HG03039 (cell line): ENCODE measurements around the gene ATXN7L3.

ENCODE experiments used
- ATAC-seq: cut with Tn5 transposase; IDR thresholded peaks from one replicate; pipeline ENCODE4 v1.9.1; 2021; ENCODE audit warnings: mild to moderate bottlenecking, moderate library complexity; ENCODE audit not compliant: unreplicated experiment

ATXN7L3 gene

DNA sequence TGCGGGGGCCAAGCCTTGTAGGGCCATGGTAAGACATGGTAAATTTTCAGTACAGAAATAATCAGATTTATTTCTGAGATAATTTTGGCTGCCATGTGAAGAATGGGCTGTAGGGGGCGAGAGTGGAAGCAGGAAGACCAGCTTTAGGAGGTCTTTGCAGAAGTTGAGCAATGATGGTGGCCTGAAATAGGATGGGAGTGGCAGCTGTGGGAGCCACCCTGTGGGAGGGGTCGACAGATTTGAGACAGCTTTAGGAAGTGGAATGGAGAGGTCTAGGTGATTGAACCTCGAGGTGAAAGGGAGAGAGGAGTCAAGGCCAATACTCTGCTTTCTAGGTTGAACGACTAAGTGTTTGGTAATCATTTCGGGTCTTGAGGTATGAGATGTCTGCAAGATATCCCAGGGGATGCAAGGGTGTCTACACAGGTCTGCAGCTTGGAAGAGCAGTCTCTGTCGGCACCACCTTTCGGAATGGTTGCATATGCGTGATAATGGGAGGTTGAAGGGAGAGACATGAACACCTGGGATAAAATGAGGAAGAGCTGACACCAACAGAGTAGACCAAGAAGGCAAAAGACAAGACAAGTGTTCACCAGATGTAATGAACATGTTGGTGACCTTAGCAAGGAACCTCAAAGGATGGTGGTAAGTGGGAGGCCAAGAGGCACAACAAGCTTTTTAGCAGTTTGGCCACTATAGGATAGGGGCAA lies 4.2 kb upstream of the ATXN7L3 start:
- no peak for ATAC-seq

- no peak for ATAC-seq
Observed at GRCh38 chr17:44202756-44203155, 3.1 kb upstream of the ATXN7L3 start.

DNA sequence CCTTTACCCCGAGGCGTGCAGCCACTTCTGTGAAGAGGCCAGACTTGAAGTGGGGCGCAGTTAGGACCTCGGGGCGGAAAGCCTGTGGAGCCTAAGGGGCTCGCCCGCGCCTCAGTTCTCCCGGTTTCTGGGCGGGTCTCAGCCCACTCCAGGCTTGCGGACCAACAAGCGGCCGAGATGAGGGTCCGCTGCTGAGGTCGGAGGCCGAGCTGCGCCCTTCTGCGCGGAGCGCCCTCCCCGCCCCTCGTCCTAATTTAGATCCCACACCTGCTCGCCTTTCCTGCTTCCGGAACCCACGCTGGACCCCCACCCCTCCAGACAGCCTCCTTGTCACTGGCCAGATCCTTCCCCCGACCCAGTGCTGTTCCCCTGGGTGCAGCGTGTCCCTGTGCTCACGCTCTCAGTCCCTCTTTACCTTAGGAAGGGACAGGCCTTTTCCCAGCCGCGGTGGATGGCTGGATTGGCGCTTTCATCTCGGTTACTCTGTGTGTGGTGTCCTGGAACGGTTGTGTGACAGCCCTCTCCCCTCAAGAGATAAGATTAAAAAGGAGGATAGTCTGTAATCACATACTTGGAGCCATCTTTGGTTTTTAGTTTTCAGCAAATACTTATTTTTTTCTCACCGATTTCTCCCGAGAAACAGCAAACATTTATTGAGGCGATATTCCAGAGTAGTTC lies 933 bp upstream of the ATXN7L3 start:
- no peak for ATAC-seq

DNA sequence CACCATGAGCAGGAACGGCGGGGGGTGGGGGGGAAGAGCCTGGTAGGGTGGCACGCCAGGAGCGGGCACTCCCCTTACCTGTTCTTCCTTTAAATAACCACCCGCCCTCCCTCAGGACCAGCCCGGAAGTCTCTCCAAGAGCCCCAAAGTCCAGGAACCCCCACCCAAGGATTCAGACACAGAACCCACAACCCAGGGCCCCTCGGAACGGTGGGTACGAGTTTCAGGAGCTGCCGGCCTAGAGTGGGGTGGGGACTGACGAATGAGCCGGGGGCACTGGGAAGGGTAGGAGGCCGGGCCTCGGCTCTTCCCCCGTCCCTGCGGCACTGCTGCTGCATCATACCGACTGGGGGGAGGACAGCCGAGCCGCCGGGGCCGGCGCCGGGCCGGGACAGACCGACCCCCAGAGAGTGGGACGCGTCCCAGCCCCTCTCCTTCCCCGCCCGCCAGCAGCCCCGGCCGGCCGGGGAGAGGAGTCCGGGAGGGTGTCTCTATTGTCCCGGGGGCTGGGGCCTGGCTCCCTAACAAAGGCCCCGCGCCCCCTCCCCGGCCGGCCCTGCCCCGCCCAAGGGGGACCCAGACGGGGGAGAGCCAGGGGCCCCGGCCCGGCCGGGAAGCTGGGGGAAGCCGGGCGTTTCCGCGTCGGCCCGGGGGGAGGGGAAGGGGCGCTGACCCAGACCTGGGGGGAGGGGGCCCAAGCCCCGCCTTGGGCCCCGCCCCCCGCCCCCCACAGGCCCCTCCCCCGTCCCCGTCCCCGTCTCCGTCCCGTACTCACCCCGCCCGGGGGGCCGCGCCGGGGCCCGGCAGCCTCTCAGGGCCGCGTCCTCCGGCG lies 747 bp downstream of the ATXN7L3 start:
- peak; percentile 17 for ATAC-seq

DNA sequence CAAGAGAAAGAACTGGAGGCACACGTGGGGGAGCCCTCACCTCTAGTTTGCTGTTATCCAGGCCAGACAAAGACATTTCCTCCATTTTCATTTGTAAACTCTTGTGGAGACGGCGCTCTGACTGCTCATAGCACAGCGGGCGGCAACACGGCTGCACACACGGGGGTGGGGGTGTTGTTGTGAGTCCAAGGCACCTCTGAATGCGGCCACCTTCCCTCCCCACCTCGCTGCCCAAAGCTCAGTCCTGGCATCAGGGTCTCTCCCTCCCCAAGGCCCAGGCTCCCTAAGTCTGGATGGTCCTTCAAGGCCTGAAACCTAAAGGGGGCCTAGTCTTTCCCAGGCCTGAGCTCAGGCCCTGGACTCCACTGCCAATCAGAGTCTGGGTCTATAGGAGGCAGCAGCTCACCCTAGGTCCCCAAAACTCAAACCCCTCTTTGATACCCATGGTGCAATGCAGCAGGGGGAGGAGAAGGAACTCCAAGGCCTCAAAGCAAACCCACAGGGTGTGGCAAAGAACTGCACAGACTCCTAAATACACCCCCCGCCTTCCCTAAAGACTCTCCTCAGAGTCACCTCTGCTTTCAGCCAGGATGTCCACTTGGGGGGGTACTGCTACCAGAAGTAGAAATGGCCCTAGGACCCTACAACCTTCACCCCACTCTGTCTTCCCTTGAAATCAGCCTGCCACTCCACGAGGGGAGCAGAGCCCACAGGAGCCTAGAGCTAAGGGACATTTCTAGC lies 1.5 kb downstream of the ATXN7L3 start:
- ATAC-seq, result no peak

DNA sequence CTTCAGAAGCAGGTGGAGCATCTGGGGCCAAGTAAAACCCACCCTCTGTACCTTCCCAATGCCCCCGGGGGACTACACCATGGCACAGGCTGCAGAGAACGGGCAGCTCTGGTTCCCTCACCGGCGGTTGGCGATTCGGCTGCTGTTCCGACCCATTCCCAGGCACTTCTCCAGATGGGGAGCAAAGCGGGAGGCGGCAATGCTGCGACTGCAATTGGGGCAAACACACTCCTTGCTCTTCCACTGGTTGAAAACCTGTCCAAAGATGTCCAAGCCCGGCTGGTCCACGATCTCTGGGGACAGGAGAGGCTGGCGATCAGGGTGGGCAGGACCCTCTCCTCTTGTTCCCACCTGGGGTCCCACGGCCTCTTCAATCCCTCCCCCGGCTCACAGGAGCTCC lies 2.6 kb downstream of the ATXN7L3 start:
- ATAC-seq, result no peak

GRCh38 chr17:44193326-44194084 lies 6.2 kb downstream of the ATXN7L3 start:
- ATAC-seq, result no peak

GRCh38 chr17:44192750-44193149 lies 6.9 kb downstream of the ATXN7L3 start:
- ATAC-seq, result no peak

GRCh38 chr17:44191941-44192496 lies 7.7 kb downstream of the ATXN7L3 start:
- ATAC-seq, result no peak

GRCh38 chr17:44191369-44191768 lies 8.3 kb downstream of the ATXN7L3 start:
- no peak for ATAC-seq

GRCh38 chr17:44190481-44190880 lies 9.2 kb downstream of the ATXN7L3 start:
- no peak for ATAC-seq

- no peak for ATAC-seq
Observed at GRCh38 chr17:44188576-44189403, 10.9 kb downstream of the ATXN7L3 start.

DNA sequence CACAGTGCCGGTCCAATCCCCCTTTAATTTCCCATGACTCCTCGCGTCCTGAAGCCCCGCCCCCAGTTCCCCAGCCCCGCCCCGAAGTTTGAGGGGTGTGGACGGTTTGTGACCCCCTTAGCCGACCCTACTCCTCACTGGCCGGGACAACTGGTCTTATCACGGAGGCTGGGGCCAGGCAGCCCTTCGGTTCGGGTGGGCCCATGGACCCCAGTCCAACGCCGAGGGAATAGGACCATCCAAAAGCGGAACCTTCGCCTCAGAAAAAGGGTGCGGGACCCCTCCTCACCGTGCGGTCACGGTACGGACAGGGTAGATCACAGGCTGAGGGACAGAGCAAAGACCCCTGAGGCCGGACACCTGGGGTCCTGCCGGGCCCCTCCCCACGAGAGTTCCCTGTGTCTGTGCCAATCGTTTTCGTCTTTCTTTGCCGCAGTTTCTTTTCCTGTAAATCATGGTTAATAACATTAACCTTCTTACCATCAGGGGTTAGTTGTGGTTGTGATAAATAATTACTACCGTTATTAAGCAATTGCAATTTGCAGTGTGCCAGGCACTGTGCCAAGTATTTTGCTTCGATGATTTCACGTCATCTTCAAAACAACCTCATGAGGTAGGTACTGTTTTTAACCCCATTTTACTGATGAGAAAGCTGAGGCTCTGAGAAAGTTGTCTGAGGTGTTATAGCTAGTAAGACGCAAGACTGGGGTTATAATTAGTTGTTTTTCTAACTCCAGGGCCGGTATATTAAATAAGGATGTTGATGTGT lies 12.4 kb downstream of the ATXN7L3 start:
- peak; percentile 30 for ATAC-seq

DNA sequence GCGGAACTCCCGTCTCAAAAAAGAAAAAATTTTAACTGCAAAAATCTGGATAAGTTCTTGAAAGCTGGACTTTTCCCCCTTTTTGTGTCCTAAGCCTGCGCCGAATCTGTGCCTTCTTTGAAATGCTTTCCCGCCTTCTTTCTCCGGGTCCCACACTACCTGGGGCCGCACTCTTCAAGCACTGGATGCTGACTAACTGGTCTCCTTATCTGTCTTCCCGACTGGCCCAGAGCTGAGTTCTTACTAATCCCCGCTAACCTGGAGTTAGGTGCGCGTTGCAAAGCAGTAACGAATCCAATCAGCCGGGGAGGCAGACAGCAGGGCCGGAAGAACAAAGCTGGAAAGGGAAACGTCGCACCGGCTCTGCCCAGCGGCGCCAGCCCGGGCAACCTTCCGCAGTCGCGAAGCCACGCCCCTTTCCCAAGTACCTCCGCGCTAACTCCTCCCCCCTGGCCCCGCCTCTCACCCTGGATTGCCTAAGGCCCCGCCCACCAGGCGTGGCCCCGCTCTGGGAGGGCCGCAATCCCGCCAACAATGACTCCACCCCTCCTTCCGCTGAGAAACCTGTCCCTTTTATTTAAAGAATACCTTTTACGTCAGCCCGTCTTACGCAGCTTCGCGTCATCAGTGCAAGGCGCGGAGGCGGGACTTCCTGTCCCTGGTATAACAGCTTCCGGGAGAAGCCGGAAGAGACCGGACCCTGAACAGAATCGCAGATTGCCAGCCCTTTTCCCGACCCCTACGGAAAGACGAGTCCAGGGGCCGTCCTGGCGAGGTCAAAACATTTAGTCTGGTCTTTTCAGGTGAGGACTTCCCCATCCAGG lies 13.2 kb downstream of the ATXN7L3 start, which contains the start of gene TMUB2:
TSS of gene TMUB2 (plus strand) at position 666 of the 824 bp plus-strand sequence. CDS start 737 bp downstream, outside the sequence.
- ATAC-seq, result peak; percentile 85

DNA sequence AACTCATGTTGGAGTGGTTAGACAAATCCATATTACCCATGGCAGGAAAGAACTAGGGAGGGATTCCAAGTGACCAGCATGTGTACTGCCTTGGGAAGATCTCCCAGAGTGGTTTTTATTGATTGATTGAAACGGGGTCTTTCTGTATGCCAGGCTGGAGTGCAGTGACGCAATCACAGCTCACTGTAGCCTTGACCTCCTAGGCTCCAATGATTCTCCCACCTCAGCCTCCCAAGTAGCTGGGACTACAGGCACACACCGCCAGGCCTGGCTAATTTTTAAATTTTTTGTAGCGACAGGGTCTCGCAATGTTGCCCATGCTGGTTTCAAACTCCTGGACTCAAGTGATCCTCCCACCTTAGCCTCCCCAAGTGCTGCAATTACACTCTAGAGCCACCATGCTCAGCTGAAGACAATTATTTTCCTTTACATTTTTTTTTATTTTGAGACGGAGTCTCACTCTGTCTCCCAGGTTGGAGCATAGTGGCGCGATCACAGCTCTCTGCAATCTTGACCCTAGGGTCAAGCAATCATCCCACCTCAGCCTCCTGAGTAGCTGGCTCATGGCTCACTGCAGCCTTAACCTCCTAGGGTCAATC lies 15.4 kb downstream of the ATXN7L3 start:
- ATAC-seq, result no peak

DNA sequence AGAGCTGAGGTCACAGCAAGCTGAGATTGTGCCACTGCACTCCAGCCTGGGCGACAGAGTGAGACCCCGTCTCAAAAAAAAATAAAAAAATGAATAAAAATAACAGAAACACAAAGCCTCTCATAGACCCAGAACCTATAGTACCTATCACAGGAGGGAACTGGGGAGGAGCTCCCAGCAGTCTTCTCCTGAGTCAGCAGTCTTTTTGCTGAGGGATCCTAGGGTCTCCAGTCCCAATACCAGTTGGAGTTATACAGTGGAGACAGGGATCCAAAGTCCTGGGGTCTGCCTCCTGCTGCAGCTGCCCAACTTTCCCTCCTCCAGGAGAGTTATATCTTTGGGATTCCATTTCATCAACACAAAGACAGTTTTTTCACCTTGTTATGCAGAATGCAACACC lies 16.7 kb downstream of the ATXN7L3 start:
- ATAC-seq, result no peak

- no peak for ATAC-seq
Observed at GRCh38 chr17:44178133-44178532, 21.6 kb downstream of the ATXN7L3 start.
